Skeletal muscle tissue (tissue), 4 donors: ENCODE data around the gene SEMA6A. TPM values are rescaled to one million over a fixed set of nuclear protein-coding genes. Genes with fewer than 3 reads are reported as not detected.

ENCODE experiments used
- H3K27ac ChIP-seq: one replicate; pipeline ENCODE4 v1.7.0; 2013; ENCODE audit warnings: mild to moderate bottlenecking, low read depth, low read length, inconsistent platforms
- H3K27me3 ChIP-seq, 3 donors: one replicate each; pipeline ENCODE4 v1.7.0; 2013; ENCODE audit warnings: low read length in 3 of 3; ENCODE audit not compliant: control insufficient read depth in 3 of 3, insufficient read depth in 3 of 3
- H3K36me3 ChIP-seq, 3 donors: one replicate each; pipeline ENCODE4 v1.7.0; 2013; ENCODE audit warnings: low read length in 3 of 3; ENCODE audit not compliant: control insufficient read depth in 3 of 3, insufficient read depth in 3 of 3
- H3K4me1 ChIP-seq, 3 donors: one replicate each; pipeline ENCODE4 v1.7.0; 2013; ENCODE audit warnings: low read length in 3 of 3, mild to moderate bottlenecking in 3 of 3; ENCODE audit not compliant: control insufficient read depth in 3 of 3, insufficient read depth in 3 of 3
- H3K4me3 ChIP-seq, 3 donors: one replicate each; pipeline ENCODE4 v1.7.0; 2013; ENCODE audit warnings: low read length in 3 of 3
- H3K9ac ChIP-seq, 3 donors: one replicate each; pipeline ENCODE4 v1.7.0; 2013; ENCODE audit warnings: low read length in 3 of 3, mild to moderate bottlenecking in 3 of 3, moderate library complexity in 2 of 3, low read depth in 1 of 3
- H3K9me3 ChIP-seq, 3 donors: one replicate each; pipeline ENCODE4 v1.7.0; 2013; ENCODE audit warnings: low read length in 3 of 3; ENCODE audit not compliant: control insufficient read depth in 3 of 3
- total RNA-seq: library from RNA; depleted of rRNA; stranded (reverse); fragments of >200 nt; gene quantifications from one replicate; pipeline ENCODE4 v1.2.3, GENCODE V29; 2014
- donor health status: Osteomylitis.

The SEMA6A gene
- total RNA-seq, 1 donor from 2014 or later, result 43.8 TPM

GRCh38 chr5:116536316-116537083 is 38.1 kb downstream of the SEMA6A start:
- peaks cover 11 to 16% (median 14%) of the 10 kb centered on the region in 3 donors for H3K4me1 ChIP-seq
- H3K9me3 ChIP-seq, result no peaks in the 10 kb centered on the region
- no peak overlapping the region for H3K27ac ChIP-seq
- H3K27me3 ChIP-seq, result no peaks in the 10 kb centered on the region
- no peak overlapping the region for H3K4me3 ChIP-seq
- no peaks in the 10 kb centered on the region for H3K36me3 ChIP-seq
- H3K9ac ChIP-seq, result no peak overlapping the region

- no peak overlapping the region for H3K4me3 ChIP-seq
- no peaks in the 10 kb centered on the region for H3K9me3 ChIP-seq
- peaks cover 12 to 16% (median 15%) of the 10 kb centered on the region in 3 donors for H3K4me1 ChIP-seq
- no peak overlapping the region for H3K9ac ChIP-seq
- H3K27ac ChIP-seq, result no peak overlapping the region
- no peaks in the 10 kb centered on the region for H3K27me3 ChIP-seq
- no peaks in the 10 kb centered on the region for H3K36me3 ChIP-seq
Observed at GRCh38 chr5:116534964-116535651, 39.5 kb downstream of the SEMA6A start.

- no peaks in the 10 kb centered on the region for H3K36me3 ChIP-seq
- H3K4me3 ChIP-seq, result no peak overlapping the region
- H3K27ac ChIP-seq, result no peak overlapping the region
- peaks cover 12 to 25% (median 21%) of the 10 kb centered on the region in 3 donors for H3K4me1 ChIP-seq
- H3K27me3 ChIP-seq, result no peaks in the 10 kb centered on the region
- H3K9me3 ChIP-seq, result no peaks in the 10 kb centered on the region
- H3K9ac ChIP-seq, result peak overlapping the region in 1 of 3 donors; percentile 57
Observed at GRCh38 chr5:116532762-116533525, 41.7 kb downstream of the SEMA6A start.

DNA sequence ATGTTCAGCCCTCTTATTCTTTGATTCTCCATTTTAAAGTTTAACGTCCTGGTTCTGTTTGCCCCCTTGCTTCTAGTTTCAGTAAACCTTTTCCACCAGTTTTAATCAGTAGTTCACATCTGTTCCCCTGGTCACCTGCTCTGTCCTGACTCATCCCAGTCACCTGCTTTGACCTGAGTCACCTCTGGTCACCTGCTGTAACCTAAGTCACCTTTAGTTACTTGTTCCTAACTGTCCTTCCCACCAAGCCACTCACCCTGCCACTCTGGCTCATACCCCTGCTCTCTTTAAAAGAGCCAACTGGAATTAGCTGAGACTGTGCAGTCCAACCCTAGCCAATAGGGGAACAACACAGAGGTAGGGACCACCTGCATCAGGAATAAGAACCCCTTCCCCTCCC is 43.0 kb downstream of the SEMA6A start:
- no peaks in the 10 kb centered on the region for H3K9me3 ChIP-seq
- H3K27ac ChIP-seq, result no peak overlapping the region
- no peak overlapping the region for H3K9ac ChIP-seq
- H3K4me3 ChIP-seq, result no peak overlapping the region
- no peaks in the 10 kb centered on the region for H3K36me3 ChIP-seq
- H3K27me3 ChIP-seq, result no peaks in the 10 kb centered on the region
- peaks cover 12 to 25% (median 21%) of the 10 kb centered on the region in 3 donors for H3K4me1 ChIP-seq

- Histone ChIP-seq H3K27me3 (no peaks in the 10 kb centered on the region), H3K9me3 (no peaks in the 10 kb centered on the region), H3K9ac (no peak overlapping the region), H3K36me3 (no peaks in the 10 kb centered on the region), H3K4me3 (no peak overlapping the region), H3K27ac (no peak overlapping the region), H3K4me1 (peaks cover 12 to 25% (median 21%) of the 10 kb centered on the region in 3 donors)
Observed at GRCh38 chr5:116531117-116531516, 43.5 kb downstream of the SEMA6A start.

GRCh38 chr5:116530276-116530675 is 44.3 kb downstream of the SEMA6A start:
- peaks cover 12 to 27% (median 21%) of the 10 kb centered on the region in 3 donors for H3K4me1 ChIP-seq
- H3K4me3 ChIP-seq, result no peak overlapping the region
- no peak overlapping the region for H3K27ac ChIP-seq
- H3K9ac ChIP-seq, result no peak overlapping the region
- no peaks in the 10 kb centered on the region for H3K9me3 ChIP-seq
- no peaks in the 10 kb centered on the region for H3K36me3 ChIP-seq
- H3K27me3 ChIP-seq, result no peaks in the 10 kb centered on the region

- Histone ChIP-seq H3K27ac (no peak overlapping the region), H3K4me1 (peaks cover 12 to 30% (median 21%) of the 10 kb centered on the region in 3 donors), H3K36me3 (no peaks in the 10 kb centered on the region), H3K9ac (no peak overlapping the region), H3K4me3 (no peak overlapping the region), H3K27me3 (no peaks in the 10 kb centered on the region), H3K9me3 (no peaks in the 10 kb centered on the region)
Observed at GRCh38 chr5:116529615-116530014, 45.0 kb downstream of the SEMA6A start.

DNA sequence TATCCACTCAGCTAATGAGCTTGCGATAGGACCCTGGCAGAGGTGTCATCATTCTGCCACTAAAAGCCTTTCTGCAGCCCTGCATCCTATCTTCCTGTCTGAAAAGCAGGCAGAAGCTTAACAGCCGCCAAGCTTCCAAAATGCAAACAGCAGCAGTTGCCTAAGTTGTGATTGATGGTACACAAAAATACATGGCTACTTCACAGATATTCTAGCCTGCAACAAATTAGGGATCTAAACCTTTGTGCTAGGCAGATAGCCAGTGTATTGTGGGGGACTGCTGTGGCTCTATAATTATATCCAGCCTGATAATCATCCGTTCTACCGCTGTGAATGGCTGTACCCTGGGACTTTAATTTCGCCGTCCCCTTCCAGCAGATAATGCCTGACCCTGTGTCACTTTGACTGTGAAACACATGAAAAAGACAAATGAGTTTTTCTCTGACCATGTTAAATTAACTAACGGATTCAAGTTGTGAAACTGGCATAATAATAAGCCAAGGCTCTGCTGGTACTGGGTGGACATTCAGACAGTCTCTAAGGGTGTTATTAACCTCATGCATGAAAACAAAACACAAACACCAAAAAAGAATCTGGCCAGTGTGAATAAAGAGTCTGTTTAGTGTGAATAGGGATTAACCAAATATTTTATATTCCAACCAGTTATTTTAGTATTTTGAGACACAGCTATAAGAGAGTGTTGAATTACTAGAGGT is 45.9 kb downstream of the SEMA6A start:
- H3K27ac ChIP-seq, result no peak overlapping the region
- no peak overlapping the region for H3K9ac ChIP-seq

DNA sequence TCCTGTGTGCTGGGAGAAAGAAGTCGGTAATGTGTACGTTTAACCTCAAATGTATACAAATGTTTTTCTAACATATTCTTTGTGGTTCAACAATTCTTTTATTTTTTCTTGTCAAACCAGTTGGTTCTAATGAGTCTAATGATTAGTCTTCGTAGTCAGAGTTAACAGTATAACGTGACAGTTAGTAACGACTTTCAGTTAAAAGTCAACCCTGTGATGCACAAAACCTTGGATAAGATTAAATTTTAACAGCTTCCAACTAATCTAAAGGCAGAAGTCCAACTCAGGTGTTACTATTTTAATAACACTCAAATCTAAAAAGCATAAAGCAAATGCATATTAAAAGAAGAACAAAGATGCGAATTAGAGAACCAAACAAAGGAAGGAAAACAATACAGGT is 47.0 kb downstream of the SEMA6A start:
- no peak overlapping the region for H3K4me3 ChIP-seq
- no peak overlapping the region for H3K9ac ChIP-seq
- H3K27ac ChIP-seq, result no peak overlapping the region
- H3K27me3 ChIP-seq, result no peaks in the 10 kb centered on the region
- H3K9me3 ChIP-seq, result no peaks in the 10 kb centered on the region
- peaks cover 12 to 21% (median 17%) of the 10 kb centered on the region in 3 donors for H3K4me1 ChIP-seq
- H3K36me3 ChIP-seq, result no peaks in the 10 kb centered on the region

More for the DNA sequence above, 45.9 kb downstream of the SEMA6A start:
- peak overlapping the region in 1 of 3 donors; percentile 3 for H3K4me3 ChIP-seq
- H3K4me1 ChIP-seq, result peaks cover 12 to 30% (median 21%) of the 10 kb centered on the region in 3 donors
- H3K36me3 ChIP-seq, result no peaks in the 10 kb centered on the region
- no peaks in the 10 kb centered on the region for H3K9me3 ChIP-seq
- no peaks in the 10 kb centered on the region for H3K27me3 ChIP-seq
